ENCODE results near the gene CPA1. TPM values are rescaled to one million over a fixed set of nuclear protein-coding genes. Genes with fewer than 3 reads are reported as not detected.

Gene CPA1
- total RNA-seq, 2 donors from 2014 or later: not detected

DNA sequence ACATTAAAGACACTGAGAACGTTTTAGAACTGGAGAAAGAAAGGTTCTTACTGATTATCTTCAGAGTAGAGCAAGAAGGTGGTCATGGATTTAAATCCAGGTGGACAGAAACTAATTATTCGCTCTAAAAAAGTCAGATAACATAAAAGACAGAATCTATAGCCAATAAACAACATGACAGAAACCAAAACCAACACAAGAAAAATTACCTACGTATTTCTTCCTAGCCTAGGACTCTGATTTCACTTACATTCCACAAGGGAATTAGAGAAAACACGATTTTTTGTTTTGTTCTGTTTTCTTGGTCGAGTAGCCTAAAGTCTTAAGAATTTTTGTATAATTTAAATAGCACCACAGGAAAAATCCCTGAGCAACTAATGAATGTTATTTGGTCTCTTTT is 15.1 kb downstream of the CPA1 start:
- 90 to 100% methylated on average over 2 to 5 of the region's 5 CpGs for WGBS, 2 experiments (ENCODE audit: insufficient coverage in 1 of 2, insufficient read length in 1 of 2)

GRCh38 chr7:130396109-130396508 is 15.8 kb downstream of the CPA1 start:
- peaks cover 13% of the 10 kb centered on the region for H3K4me1 Mint-ChIP-seq
- no peaks in the 10 kb centered on the region for H3K27me3 Mint-ChIP-seq (ENCODE audit: insufficient read depth)
- H3K36me3 Mint-ChIP-seq (ENCODE audit: low read depth): no peaks in the 10 kb centered on the region
- no peak overlapping the region for H3K27ac Mint-ChIP-seq
- H3K4me3 Mint-ChIP-seq: no peak overlapping the region
- Histone ChIP-seq H3K4me3 (ENCODE audit: low read length) (no peak overlapping the region), H3K4me1 (ENCODE audit: control insufficient read depth, insufficient read depth, low read length) (peaks cover 5% of the 10 kb centered on the region), H3K9me3 (ENCODE audit: control insufficient read depth, low read length) (no peaks in the 10 kb centered on the region), H3K9ac (ENCODE audit: extremely low read depth, low read length, poor library complexity, severe bottlenecking) (no peak overlapping the region), H3K27me3 (ENCODE audit: control insufficient read depth, insufficient read depth, low read length, poor library complexity, severe bottlenecking) (no peaks in the 10 kb centered on the region), H3K36me3 (ENCODE audit: control insufficient read depth, insufficient read depth, low read length) (no peaks in the 10 kb centered on the region), H3K27ac (ENCODE audit: low read depth, low read length) (no peak overlapping the region)
- WGBS, 2 experiments (ENCODE audit: insufficient coverage in 1 of 2, insufficient read length in 1 of 2): 95% methylated on average over 2 to 3 of the region's 3 CpGs
- no peak for TF ChIP-seq CTCF (conservative IDR thresholded peaks at IDR 0.05)
- H3K9me3 Mint-ChIP-seq: no peaks in the 10 kb centered on the region
- DNase-seq: no peak

More for the DNA sequence above, 15.1 kb downstream of the CPA1 start:
- no peak overlapping the region for H3K27ac ChIP-seq (ENCODE audit: low read depth, low read length)
- Mint-ChIP-seq H3K4me3 (no peak overlapping the region), H3K27me3 (ENCODE audit: insufficient read depth) (no peaks in the 10 kb centered on the region), H3K4me1 (peaks cover 13% of the 10 kb centered on the region), H3K9me3 (no peaks in the 10 kb centered on the region), H3K27ac (no peak overlapping the region), H3K36me3 (ENCODE audit: low read depth) (no peaks in the 10 kb centered on the region)
- no peak overlapping the region for H3K9ac ChIP-seq (ENCODE audit: extremely low read depth, low read length, poor library complexity, severe bottlenecking)
- peaks cover 5% of the 10 kb centered on the region for H3K4me1 ChIP-seq (ENCODE audit: control insufficient read depth, insufficient read depth, low read length)
- H3K9me3 ChIP-seq (ENCODE audit: control insufficient read depth, low read length): no peaks in the 10 kb centered on the region
- DNase-seq: no peak
- TF ChIP-seq CTCF (conservative IDR thresholded peaks at IDR 0.05): no peak
- H3K27me3 ChIP-seq (ENCODE audit: control insufficient read depth, insufficient read depth, low read length, poor library complexity, severe bottlenecking): no peaks in the 10 kb centered on the region
- no peaks in the 10 kb centered on the region for H3K36me3 ChIP-seq (ENCODE audit: control insufficient read depth, insufficient read depth, low read length)
- no peak overlapping the region for H3K4me3 ChIP-seq (ENCODE audit: low read length)

DNA sequence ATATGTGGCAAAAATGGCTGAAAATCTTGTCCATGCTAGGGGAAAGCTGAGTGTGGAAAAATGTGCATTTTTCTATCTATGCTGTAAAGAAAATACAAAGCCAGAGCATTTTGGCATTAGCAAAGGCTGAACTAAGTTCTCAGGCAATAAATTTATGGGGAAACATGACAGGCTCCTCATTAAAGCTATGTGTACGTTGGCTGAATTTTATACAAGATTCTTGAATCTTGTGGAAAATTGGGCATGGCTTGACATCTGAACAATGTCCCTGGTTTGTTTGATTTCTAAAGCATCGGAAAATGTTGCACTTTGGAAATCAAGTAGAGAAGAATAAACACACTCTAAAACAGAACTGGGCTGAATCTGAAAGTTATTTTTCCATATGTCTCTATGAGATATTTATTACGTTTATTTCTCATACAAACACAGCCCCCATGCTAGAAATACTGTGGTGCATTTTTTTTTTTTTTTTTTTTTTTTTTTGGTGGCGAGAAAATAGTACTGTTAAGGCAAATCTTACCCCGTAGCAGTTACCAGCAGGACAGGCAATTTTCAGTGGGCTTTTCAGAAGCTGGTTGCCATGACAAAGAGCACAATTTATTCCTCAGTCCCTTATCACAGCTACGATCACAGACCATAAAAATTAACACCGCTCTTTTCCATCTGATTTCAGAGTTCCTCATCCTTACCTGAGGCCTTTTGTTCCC is 16.9 kb downstream of the CPA1 start:
- TF ChIP-seq CTCF (conservative IDR thresholded peaks at IDR 0.05): no peak

More for the DNA sequence above, 16.9 kb downstream of the CPA1 start:
- H3K4me3 Mint-ChIP-seq: no peak overlapping the region
- H3K4me1 ChIP-seq (ENCODE audit: control insufficient read depth, insufficient read depth, low read length): peaks cover 5% of the 10 kb centered on the region
- WGBS, 2 experiments (ENCODE audit: insufficient coverage in 1 of 2, insufficient read length in 1 of 2): 78 to 92% methylated on average over 4 to 6 of the region's 7 CpGs
- H3K4me1 Mint-ChIP-seq: peaks cover 13% of the 10 kb centered on the region
- H3K27me3 ChIP-seq (ENCODE audit: control insufficient read depth, insufficient read depth, low read length, poor library complexity, severe bottlenecking): no peaks in the 10 kb centered on the region
- H3K9ac ChIP-seq (ENCODE audit: extremely low read depth, low read length, poor library complexity, severe bottlenecking): no peak overlapping the region
- no peaks in the 10 kb centered on the region for H3K36me3 ChIP-seq (ENCODE audit: control insufficient read depth, insufficient read depth, low read length)
- no peaks in the 10 kb centered on the region for H3K36me3 Mint-ChIP-seq (ENCODE audit: low read depth)
- DNase-seq: no peak
- H3K27ac Mint-ChIP-seq: no peak overlapping the region
- no peak overlapping the region for H3K4me3 ChIP-seq (ENCODE audit: low read length)
- no peaks in the 10 kb centered on the region for H3K27me3 Mint-ChIP-seq (ENCODE audit: insufficient read depth)
- no peaks in the 10 kb centered on the region for H3K9me3 Mint-ChIP-seq
- no peaks in the 10 kb centered on the region for H3K9me3 ChIP-seq (ENCODE audit: control insufficient read depth, low read length)
- H3K27ac ChIP-seq (ENCODE audit: low read depth, low read length): no peak overlapping the region

All from endodermal cell (in vitro differentiated cells).